PC-3 (cell line): Measurements from ENCODE around the gene GPX4. TPM values are rescaled to one million over a fixed set of nuclear protein-coding genes. Genes with fewer than 3 reads are reported as not detected.

ENCODE experiments used
- ATAC-seq: fragments of 200-7000 bp; cut with Tn5 transposase; 2 replicates; pipeline ENCODE4 v1.9.1; 2020; ENCODE audit warnings: mild to moderate bottlenecking, moderate library complexity
- BruUV-seq: library from RNA; stranded (reverse); fragments of 400-500 nt; replicated peaks from 2 replicates; lab custom pipeline; 2021; lab: Mats Ljungman, UMichigan
- CTCF ChIA-PET: fragments of 300-600 bp; sonication (Branson Sonifier 250); formaldehyde crosslinking; loops from one replicate; lab custom pipeline; 2022; ENCODE audit warnings: antibody characterized with exemption; lab: Charles Lee
- POLR2A ChIA-PET: fragments of 300-600 bp; sonication (Branson Sonifier 250); formaldehyde crosslinking; loops from one replicate; lab custom pipeline; 2022; ENCODE audit warnings: antibody characterized with exemption; ENCODE audit not compliant: unreplicated experiment; lab: Charles Lee
- DNase-seq: peaks from one replicate; pipeline ENCODE4 v3.0.0-alpha.2; 2015
- H2AFZ ChIP-seq: fragments of 300-600 bp; sonication (generic); 2 replicates; pipeline ENCODE4 v1.6.0; 2016; ENCODE audit warnings: antibody characterized with exemption, low read length
- H3F3A ChIP-seq: fragments of 300-600 bp; sonication (generic); one replicate; pipeline ENCODE4 v1.6.0; 2017; ENCODE audit warnings: antibody characterized with exemption, low read length, control low read depth, mild to moderate bottlenecking; ENCODE audit not compliant: unreplicated experiment
- H3K27ac ChIP-seq: fragments of 300-600 bp; sonication (generic); 2 replicates; pipeline ENCODE4 v1.5.1; 2016; ENCODE audit warnings: mild to moderate bottlenecking, low read length
- H3K27me3 ChIP-seq: fragments of 300-600 bp; sonication (generic); 2 replicates; pipeline ENCODE4 v1.6.1; 2016; ENCODE audit warnings: low read length, mixed read lengths
- H3K36me3 ChIP-seq: fragments of 300-600 bp; sonication (generic); 2 replicates; pipeline ENCODE4 v1.6.1; 2016; ENCODE audit warnings: low read depth, mixed run types, low read length, mixed read lengths
- H3K4me1 ChIP-seq: fragments of 300-600 bp; sonication (generic); 2 replicates; pipeline ENCODE4 v1.5.1; 2016; ENCODE audit warnings: low read length; ENCODE audit not compliant: insufficient read depth
- H3K4me2 ChIP-seq: fragments of 300-600 bp; sonication (generic); 2 replicates; pipeline ENCODE4 v1.6.0; 2016; ENCODE audit warnings: low read length
- H3K4me3 ChIP-seq: fragments of 300-600 bp; sonication (generic); 2 replicates; pipeline ENCODE4 v1.5.1; 2016; ENCODE audit warnings: mild to moderate bottlenecking, low read length, mixed read lengths
- H3K79me2 ChIP-seq: fragments of 300-600 bp; sonication (generic); 2 replicates; pipeline ENCODE4 v1.6.1; 2017; ENCODE audit warnings: low read length, mixed read lengths
- H3K9ac ChIP-seq: fragments of 300-600 bp; sonication (generic); 2 replicates; pipeline ENCODE4 v1.6.0; 2016; ENCODE audit warnings: mild to moderate bottlenecking, low read length
- H3K9me2 ChIP-seq: fragments of 300-600 bp; sonication (generic); replicated peaks from 2 replicates; pipeline ENCODE4 v1.6.1; 2016; ENCODE audit warnings: mixed run types, low read length, mixed read lengths
- H3K9me3 ChIP-seq: fragments of 300-600 bp; sonication (generic); 2 replicates; pipeline ENCODE4 v1.6.1; 2016; ENCODE audit warnings: low read length, mixed read lengths
- H4K20me1 ChIP-seq: fragments of 300-600 bp; sonication (generic); 2 replicates; pipeline ENCODE4 v1.6.1; 2016; ENCODE audit warnings: low read length, mixed read lengths
- EZH2 ChIP-seq: fragments of 300-600 bp; sonication (generic); IDR thresholded peaks from one replicate; pipeline ENCODE4 v1.6.1; 2017; ENCODE audit warnings: antibody characterized with exemption, mild to moderate bottlenecking, low read length; ENCODE audit not compliant: unreplicated experiment
- EZH2phosphoT487 ChIP-seq: fragments of 300-600 bp; sonication (generic); IDR thresholded peaks from 2 replicates; pipeline ENCODE4 v1.6.1; 2018; ENCODE audit warnings: mild to moderate bottlenecking, antibody characterized with exemption, low read length, borderline replicate concordance
- intact Hi-C: fragments of 100-400 bp; cut with micrococcal nuclease; formaldehyde crosslinking; loops from 2 replicates; pipeline ENCODE4 v1.9.0; 2023
- total RNA-seq: library from RNA; depleted of rRNA; stranded (reverse); fragments of >200 nt; gene quantifications from 2 replicates; pipeline ENCODE4 v1.2.3, GENCODE V29; 2014
- TF ChIP-seq, protein P1 (sequence below): fragments of 300-600 bp; sonication (generic); conservative IDR thresholded peaks from 2 replicates; pipeline ENCODE4 v1.5.1; 2017; ENCODE audit warnings: antibody characterized with exemption, low read depth, mild to moderate bottlenecking, low read length

Gene GPX4
- total RNA-seq, 1 experiment from 2014 or later = 644 TPM

- intact Hi-C loops = no loop called here
- H3K27me3 ChIP-seq = no peaks in the 10 kb centered on the region
- no peak for TF ChIP-seq EZH2phosphoT487
- TF ChIP-seq, protein P1, sequence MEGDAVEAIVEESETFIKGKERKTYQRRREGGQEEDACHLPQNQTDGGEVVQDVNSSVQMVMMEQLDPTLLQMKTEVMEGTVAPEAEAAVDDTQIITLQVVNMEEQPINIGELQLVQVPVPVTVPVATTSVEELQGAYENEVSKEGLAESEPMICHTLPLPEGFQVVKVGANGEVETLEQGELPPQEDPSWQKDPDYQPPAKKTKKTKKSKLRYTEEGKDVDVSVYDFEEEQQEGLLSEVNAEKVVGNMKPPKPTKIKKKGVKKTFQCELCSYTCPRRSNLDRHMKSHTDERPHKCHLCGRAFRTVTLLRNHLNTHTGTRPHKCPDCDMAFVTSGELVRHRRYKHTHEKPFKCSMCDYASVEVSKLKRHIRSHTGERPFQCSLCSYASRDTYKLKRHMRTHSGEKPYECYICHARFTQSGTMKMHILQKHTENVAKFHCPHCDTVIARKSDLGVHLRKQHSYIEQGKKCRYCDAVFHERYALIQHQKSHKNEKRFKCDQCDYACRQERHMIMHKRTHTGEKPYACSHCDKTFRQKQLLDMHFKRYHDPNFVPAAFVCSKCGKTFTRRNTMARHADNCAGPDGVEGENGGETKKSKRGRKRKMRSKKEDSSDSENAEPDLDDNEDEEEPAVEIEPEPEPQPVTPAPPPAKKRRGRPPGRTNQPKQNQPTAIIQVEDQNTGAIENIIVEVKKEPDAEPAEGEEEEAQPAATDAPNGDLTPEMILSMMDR = no peak
- no peak for TF ChIP-seq EZH2
- no peaks in the 10 kb centered on the region for H4K20me1 ChIP-seq
- peaks cover 9% of the 10 kb centered on the region for H3K9me3 ChIP-seq
- no peak overlapping the region for H3K9ac ChIP-seq
- no peaks in the 10 kb centered on the region for H3F3A ChIP-seq
- ChIA-PET POLR2A (no interaction called here), CTCF (no interaction called here)
- H3K79me2 ChIP-seq = no peaks in the 10 kb centered on the region
- H3K27ac ChIP-seq = no peak overlapping the region
- no peak overlapping the region for H3K4me3 ChIP-seq
- no peak overlapping the region for H2AFZ ChIP-seq
- H3K36me3 ChIP-seq = peaks cover 27% of the 10 kb centered on the region
- no peak for ATAC-seq
- no peaks in the 10 kb centered on the region for H3K9me2 ChIP-seq
- no peak overlapping the region for H3K4me2 ChIP-seq
- no peak for DNase-seq
- no TSS peak for BruUV-seq
- H3K4me1 ChIP-seq = no peaks in the 10 kb centered on the region
These were observed 45.7 kb upstream of the GPX4 start for GRCh38 chr19:1058112-1058511.

- Histone ChIP-seq H3K36me3 (peaks cover 27% of the 10 kb centered on the region), H3K79me2 (no peaks in the 10 kb centered on the region), H3K4me2 (no peak overlapping the region), H3K4me3 (no peak overlapping the region), H3K9me3 (peaks cover 9% of the 10 kb centered on the region), H2AFZ (no peak overlapping the region), H4K20me1 (no peaks in the 10 kb centered on the region), H3K4me1 (peaks cover 7% of the 10 kb centered on the region), H3K9me2 (no peaks in the 10 kb centered on the region), H3K27me3 (no peaks in the 10 kb centered on the region), H3K27ac (no peak overlapping the region), H3F3A (no peaks in the 10 kb centered on the region), H3K9ac (no peak overlapping the region)
- BruUV-seq = no TSS peak
- ATAC-seq (no peak), DNase-seq (no peak)
- intact Hi-C loops = no loop called here
- CTCF ChIA-PET = no interaction called here
- TF ChIP-seq, protein P1 = no peak
- TF ChIP-seq EZH2 (no peak), EZH2phosphoT487 (no peak)
- POLR2A ChIA-PET = no interaction called here
These were observed 43.1 kb upstream of the GPX4 start for GRCh38 chr19:1060689-1061088.

- intact Hi-C loops = no loop called here
- Histone ChIP-seq H3K9me2 (no peaks in the 10 kb centered on the region), H3K36me3 (peaks cover 19% of the 10 kb centered on the region), H3K79me2 (no peaks in the 10 kb centered on the region), H3F3A (no peaks in the 10 kb centered on the region), H3K27me3 (no peaks in the 10 kb centered on the region), H3K4me2 (no peak overlapping the region), H3K9ac (no peak overlapping the region), H3K9me3 (peaks cover 5% of the 10 kb centered on the region), H3K27ac (no peak overlapping the region), H4K20me1 (no peaks in the 10 kb centered on the region), H3K4me1 (peaks cover 18% of the 10 kb centered on the region), H2AFZ (no peak overlapping the region), H3K4me3 (no peak overlapping the region)
- BruUV-seq = no TSS peak
- ChIA-PET POLR2A (no interaction called here), CTCF (no interaction called here)
- DNase-seq (no peak), ATAC-seq (no peak)
- TF ChIP-seq EZH2 (no peak), EZH2phosphoT487 (no peak)
- TF ChIP-seq, protein P1 = no peak
These were observed 41.8 kb upstream of the GPX4 start for GRCh38 chr19:1061987-1062386.
